A673 (cell line): ENCODE data around the gene RIN2. TPM values are rescaled to one million over a fixed set of nuclear protein-coding genes. Genes with fewer than 3 reads are reported as not detected.

ENCODE experiments used
- BruUV-seq: library from RNA; stranded (reverse); fragments of 400-500 nt; replicated peaks from 2 replicates; lab custom pipeline; 2021; lab: Mats Ljungman, UMichigan
- CTCF ChIA-PET: fragments of 300-600 bp; sonication (Branson Sonifier 250); formaldehyde crosslinking; loops from one replicate; lab custom pipeline; 2022; ENCODE audit warnings: antibody characterized with exemption; lab: Charles Lee
- POLR2A ChIA-PET: fragments of 300-600 bp; sonication (Branson Sonifier 250); formaldehyde crosslinking; loops from one replicate; lab custom pipeline; 2022; ENCODE audit warnings: antibody characterized with exemption; ENCODE audit not compliant: low non-redundant PET; lab: Charles Lee
- DNase-seq: peaks from one replicate; pipeline ENCODE4 v3.0.0-alpha.2; 2015; ENCODE audit warnings: low spot score
- H3K27ac ChIP-seq: fragments of 200-600 bp; sonication (generic); 2 replicates; pipeline ENCODE4 v1.5.1; 2016; ENCODE audit warnings: mixed run types, low read depth, mild to moderate bottlenecking, mixed read lengths, antibody characterized with exemption, low read length; ENCODE audit not compliant: poor library complexity, severe bottlenecking
- H3K27me3 ChIP-seq: fragments of 200-600 bp; sonication (generic); replicated peaks from 2 replicates; pipeline ENCODE4 v1.6.1; 2017; ENCODE audit warnings: mixed run types, low read depth, mild to moderate bottlenecking, mixed read lengths, antibody characterized with exemption, low read length; ENCODE audit not compliant: insufficient read depth, poor library complexity
- H3K36me3 ChIP-seq: fragments of 200-600 bp; sonication (generic); 2 replicates; pipeline ENCODE4 v1.6.1; 2016; ENCODE audit warnings: mixed run types, mild to moderate bottlenecking, mixed read lengths, antibody characterized with exemption, low read length; ENCODE audit not compliant: insufficient read depth, poor library complexity, severe bottlenecking
- H3K4me1 ChIP-seq: fragments of 200-600 bp; sonication (generic); 2 replicates; pipeline ENCODE4 v1.6.1; 2017; ENCODE audit warnings: mixed run types, mild to moderate bottlenecking, mixed read lengths, antibody characterized with exemption, low read length; ENCODE audit not compliant: insufficient read depth, poor library complexity, severe bottlenecking
- H3K4me3 ChIP-seq: fragments of 200-600 bp; sonication (generic); 2 replicates; pipeline ENCODE4 v1.5.1; 2016; ENCODE audit warnings: low read depth, mixed run types, mild to moderate bottlenecking, mixed read lengths, low read length; ENCODE audit not compliant: poor library complexity, severe bottlenecking
- H3K9me3 ChIP-seq: fragments of 200-600 bp; sonication (generic); 2 replicates; pipeline ENCODE4 v1.6.1; 2016; ENCODE audit warnings: mixed run types, low read depth, mild to moderate bottlenecking, mixed read lengths, antibody characterized with exemption, low read length; ENCODE audit not compliant: poor library complexity, severe bottlenecking
- CTCF ChIP-seq: fragments of 300-800, 200-600 bp; sonication (generic); conservative IDR thresholded peaks from 2 replicates; pipeline ENCODE4 v1.5.1; 2017; ENCODE audit warnings: low read depth, mild to moderate bottlenecking, antibody characterized with exemption, low read length, moderate library complexity, mixed read lengths
- EZH2 ChIP-seq: fragments of 200-600 bp; sonication (generic); IDR thresholded peaks from 2 replicates; pipeline ENCODE4 v1.6.1; 2017; ENCODE audit warnings: borderline replicate concordance, low read depth, mild to moderate bottlenecking, mixed read lengths, antibody characterized with exemption, low read length; ENCODE audit not compliant: poor library complexity, severe bottlenecking
- intact Hi-C: fragments of 100-400 bp; cut with micrococcal nuclease; formaldehyde crosslinking; loops from one replicate; pipeline ENCODE4 v1.10.0; 2022; ENCODE audit not compliant: unreplicated experiment
- total RNA-seq: library from RNA; stranded (reverse); gene quantifications from 2 replicates; pipeline ENCODE4 v1.2.3, GENCODE V29; 2021

The RIN2 gene
- total RNA-seq, 1 experiment from 2014 or later, result 14.6 TPM

GRCh38 chr20:19747903-19748302 lies 10.2 kb upstream of the RIN2 start:
- Histone ChIP-seq H3K27ac (no peak overlapping the region), H3K4me3 (no peak overlapping the region), H3K36me3 (no peaks in the 10 kb centered on the region), H3K27me3 (no peaks in the 10 kb centered on the region), H3K9me3 (no peaks in the 10 kb centered on the region), H3K4me1 (peaks cover 38% of the 10 kb centered on the region)
- TF ChIP-seq EZH2 (no peak), CTCF (no peak)
- DNase-seq, result no peak
- ChIA-PET POLR2A (no interaction called here), CTCF (no interaction called here)
- no TSS peak for BruUV-seq
- intact Hi-C loops, result no loop called here

GRCh38 chr20:19748681-19749080 lies 9.4 kb upstream of the RIN2 start:
- POLR2A ChIA-PET, result no interaction called here
- CTCF ChIA-PET, result no interaction called here
- Histone ChIP-seq H3K36me3 (no peaks in the 10 kb centered on the region), H3K9me3 (no peaks in the 10 kb centered on the region), H3K27ac (no peak overlapping the region), H3K27me3 (no peaks in the 10 kb centered on the region), H3K4me1 (peaks cover 31% of the 10 kb centered on the region), H3K4me3 (no peak overlapping the region)
- BruUV-seq, result no TSS peak
- intact Hi-C loops, result no loop called here
- TF ChIP-seq EZH2, result no peak
- TF ChIP-seq CTCF, result no peak
- DNase-seq, result no peak

GRCh38 chr20:19749618-19750071 lies 8.4 kb upstream of the RIN2 start:
- peak overlapping the region; percentile 58 for H3K27ac ChIP-seq

More at GRCh38 chr20:19749618-19750071, 8.4 kb upstream of the RIN2 start:
- intact Hi-C loops, result no loop called here
- Histone ChIP-seq H3K4me1 (peaks cover 28% of the 10 kb centered on the region), H3K9me3 (no peaks in the 10 kb centered on the region), H3K36me3 (no peaks in the 10 kb centered on the region), H3K4me3 (no peak overlapping the region), H3K27me3 (no peaks in the 10 kb centered on the region)
- POLR2A ChIA-PET, result interaction anchor here (0.6 kb wide), 1 partner anchor 36 kb away, joined by 6 read pairs; no protein-coding TSS in a partner anchor
- peak; percentile 86 for DNase-seq
- TF ChIP-seq CTCF (no peak), EZH2 (no peak)
- CTCF ChIA-PET, result no interaction called here
- no TSS peak for BruUV-seq
